IPS-20b (cell line): ENCODE results near the gene PMEPA1.

Experiments
- H3K27ac ChIP-seq: one replicate; pipeline ENCODE4 v1.5.1; 2013; ENCODE audit warnings: low read length
- H3K27me3 ChIP-seq: 2 replicates; pipeline ENCODE4 v1.6.1; 2013; ENCODE audit warnings: mild to moderate bottlenecking, low read length, inconsistent platforms; ENCODE audit not compliant: insufficient read depth
- H3K36me3 ChIP-seq: 2 replicates; pipeline ENCODE4 v1.6.1; 2013; ENCODE audit warnings: low read depth, mild to moderate bottlenecking, inconsistent platforms, low read length, moderate library complexity; ENCODE audit not compliant: insufficient read depth
- H3K4me1 ChIP-seq: 2 replicates; pipeline ENCODE4 v1.6.1; 2013; ENCODE audit warnings: mild to moderate bottlenecking, control low read depth, inconsistent platforms, low read length, moderate library complexity; ENCODE audit not compliant: insufficient read depth
- H3K4me3 ChIP-seq: 2 replicates; pipeline ENCODE4 v1.5.1; 2013; ENCODE audit warnings: mild to moderate bottlenecking, low read length, inconsistent platforms
- H3K9ac ChIP-seq: 2 replicates; pipeline ENCODE4 v1.6.1; 2013; ENCODE audit warnings: low read depth, mild to moderate bottlenecking, inconsistent platforms, low read length, moderate library complexity
- H3K9me3 ChIP-seq: 2 replicates; pipeline ENCODE4 v1.6.1; 2013; ENCODE audit warnings: mild to moderate bottlenecking, low read depth, low read length, inconsistent platforms; ENCODE audit not compliant: insufficient read depth

The PMEPA1 gene

GRCh38 chr20:57611586-57612311, 98.1 kb downstream of the PMEPA1 start:
- no peak overlapping the region for H3K9ac ChIP-seq
- no peaks in the 10 kb centered on the region for H3K36me3 ChIP-seq
- H3K4me3 ChIP-seq: no peak overlapping the region
- no peaks in the 10 kb centered on the region for H3K4me1 ChIP-seq
- H3K9me3 ChIP-seq: no peaks in the 10 kb centered on the region
- H3K27ac ChIP-seq: no peak overlapping the region
- H3K27me3 ChIP-seq: no peaks in the 10 kb centered on the region

- H3K4me3 ChIP-seq: no peak overlapping the region
- no peak overlapping the region for H3K27ac ChIP-seq
- no peaks in the 10 kb centered on the region for H3K9me3 ChIP-seq
- no peak overlapping the region for H3K9ac ChIP-seq
- no peaks in the 10 kb centered on the region for H3K4me1 ChIP-seq
- no peaks in the 10 kb centered on the region for H3K36me3 ChIP-seq
- H3K27me3 ChIP-seq: no peaks in the 10 kb centered on the region
These were observed 99.4 kb downstream of the PMEPA1 start for GRCh38 chr20:57610261-57610952.

- Histone ChIP-seq H3K27me3 (no peaks in the 10 kb centered on the region), H3K9me3 (no peaks in the 10 kb centered on the region), H3K4me3 (no peak overlapping the region), H3K27ac (no peak overlapping the region), H3K9ac (no peak overlapping the region), H3K36me3 (no peaks in the 10 kb centered on the region), H3K4me1 (no peaks in the 10 kb centered on the region)
These were observed 100.0 kb downstream of the PMEPA1 start for GRCh38 chr20:57609842-57610167.

GRCh38 chr20:57609086-57609841, 100.6 kb downstream of the PMEPA1 start:
- no peak overlapping the region for H3K27ac ChIP-seq
- H3K9ac ChIP-seq: no peak overlapping the region
- H3K9me3 ChIP-seq: no peaks in the 10 kb centered on the region
- H3K4me1 ChIP-seq: no peaks in the 10 kb centered on the region
- H3K4me3 ChIP-seq: no peak overlapping the region
- H3K36me3 ChIP-seq: no peaks in the 10 kb centered on the region
- no peaks in the 10 kb centered on the region for H3K27me3 ChIP-seq

- Histone ChIP-seq H3K4me3 (no peak overlapping the region), H3K4me1 (no peaks in the 10 kb centered on the region), H3K36me3 (no peaks in the 10 kb centered on the region), H3K9ac (no peak overlapping the region), H3K9me3 (no peaks in the 10 kb centered on the region), H3K27me3 (no peaks in the 10 kb centered on the region), H3K27ac (no peak overlapping the region)
These were observed 101.3 kb downstream of the PMEPA1 start for GRCh38 chr20:57608516-57608915.

- Histone ChIP-seq H3K9ac (no peak overlapping the region), H3K4me3 (no peak overlapping the region), H3K27ac (no peak overlapping the region), H3K36me3 (no peaks in the 10 kb centered on the region), H3K27me3 (no peaks in the 10 kb centered on the region), H3K4me1 (no peaks in the 10 kb centered on the region), H3K9me3 (no peaks in the 10 kb centered on the region)
These were observed 103.9 kb downstream of the PMEPA1 start for GRCh38 chr20:57605878-57606277.

- Histone ChIP-seq H3K9ac (no peak overlapping the region), H3K36me3 (no peaks in the 10 kb centered on the region), H3K4me3 (no peak overlapping the region), H3K9me3 (no peaks in the 10 kb centered on the region), H3K27ac (no peak overlapping the region), H3K4me1 (no peaks in the 10 kb centered on the region), H3K27me3 (no peaks in the 10 kb centered on the region)
These were observed 104.8 kb downstream of the PMEPA1 start for GRCh38 chr20:57605045-57605444.

GRCh38 chr20:57603120-57603519, 106.7 kb downstream of the PMEPA1 start:
- Histone ChIP-seq H3K9me3 (no peaks in the 10 kb centered on the region), H3K4me3 (no peak overlapping the region), H3K27me3 (no peaks in the 10 kb centered on the region), H3K9ac (no peak overlapping the region), H3K36me3 (no peaks in the 10 kb centered on the region), H3K27ac (no peak overlapping the region), H3K4me1 (0 out of 2 replicates have a peak, but pooled peaks cover 3% of the 10 kb centered on the region)

- 0 out of 2 replicates have a peak, but pooled peaks cover 3% of the 10 kb centered on the region for H3K4me1 ChIP-seq
- H3K9me3 ChIP-seq: no peaks in the 10 kb centered on the region
- H3K27ac ChIP-seq: no peak overlapping the region
- no peak overlapping the region for H3K9ac ChIP-seq
- no peak overlapping the region for H3K4me3 ChIP-seq
- no peaks in the 10 kb centered on the region for H3K36me3 ChIP-seq
- no peaks in the 10 kb centered on the region for H3K27me3 ChIP-seq
These were observed 108.1 kb downstream of the PMEPA1 start for GRCh38 chr20:57601737-57602136.

- no peaks in the 10 kb centered on the region for H3K27me3 ChIP-seq
These were observed 108.6 kb downstream of the PMEPA1 start for GRCh38 chr20:57601211-57601570.

GRCh38 chr20:57600320-57601210, 109.2 kb downstream of the PMEPA1 start:
- no peak overlapping the region for H3K4me3 ChIP-seq
- 0 out of 2 replicates have a peak, but pooled peaks cover 3% of the 10 kb centered on the region for H3K4me1 ChIP-seq
- H3K36me3 ChIP-seq: no peaks in the 10 kb centered on the region
- H3K27me3 ChIP-seq: no peaks in the 10 kb centered on the region
- H3K9me3 ChIP-seq: no peaks in the 10 kb centered on the region
- no peak overlapping the region for H3K27ac ChIP-seq
- H3K9ac ChIP-seq: no peak overlapping the region

More at GRCh38 chr20:57601211-57601570, 108.6 kb downstream of the PMEPA1 start:
- Histone ChIP-seq H3K9me3 (no peaks in the 10 kb centered on the region), H3K27ac (no peak overlapping the region), H3K4me1 (0 out of 2 replicates have a peak, but pooled peaks cover 3% of the 10 kb centered on the region), H3K4me3 (no peak overlapping the region), H3K9ac (no peak overlapping the region), H3K36me3 (no peaks in the 10 kb centered on the region)
